ENCODE data around the gene SURF6.

- TF ChIP-seq CTCF (IDR thresholded peaks at IDR 0.05; ENCODE audit: poor library complexity) = no peak
- no peak for TF ChIP-seq EZH2phosphoT487 (IDR thresholded peaks at IDR 0.05; ENCODE audit: low read depth, severe bottlenecking, unreplicated experiment)
- TF ChIP-seq EZH2 (IDR thresholded peaks at IDR 0.05; ENCODE audit: borderline replicate concordance) = no peak
These were observed 34.7 kb upstream of the SURF6 start for GRCh38 chr9:133370685-133371084.
